Kidney epithelial cell (primary cell): ENCODE data around the gene TRERF1. TPM values are rescaled to one million over a fixed set of nuclear protein-coding genes. Genes with fewer than 3 reads are reported as not detected.

ENCODE experiments used
- DNase-seq: peaks from one replicate; pipeline ENCODE4 v3.0.0-alpha.2; 2010; ENCODE audit warnings: low read depth
- H3K27me3 ChIP-seq: 2 replicates; pipeline ENCODE4 v1.6.0; 2011; ENCODE audit warnings: low read length; ENCODE audit not compliant: control insufficient read depth, insufficient read depth
- H3K36me3 ChIP-seq: 2 replicates; pipeline ENCODE4 v1.5.1; 2011; ENCODE audit warnings: low read length; ENCODE audit not compliant: control insufficient read depth, insufficient read depth
- H3K4me3 ChIP-seq: 2 replicates; pipeline ENCODE4 v1.5.1; 2011; ENCODE audit warnings: low read depth, mild to moderate bottlenecking, control low read depth, low read length
- total RNA-seq: library from RNA; depleted of rRNA; stranded (reverse); fragments of >200 nt; gene quantifications from 2 replicates; pipeline ENCODE4 v1.2.3, GENCODE V29; 2015
- TF ChIP-seq, protein P1 (sequence below): IDR thresholded peaks from 2 replicates; pipeline ENCODE4 v1.5.1; 2011; ENCODE audit warnings: mild to moderate bottlenecking, moderate library complexity, low read length, control low read depth, inconsistent platforms; ENCODE audit not compliant: insufficient read depth, poor library complexity, severe bottlenecking

TRERF1 gene
- total RNA-seq, 1 donor from 2014 or later: 1.4 TPM

DNA sequence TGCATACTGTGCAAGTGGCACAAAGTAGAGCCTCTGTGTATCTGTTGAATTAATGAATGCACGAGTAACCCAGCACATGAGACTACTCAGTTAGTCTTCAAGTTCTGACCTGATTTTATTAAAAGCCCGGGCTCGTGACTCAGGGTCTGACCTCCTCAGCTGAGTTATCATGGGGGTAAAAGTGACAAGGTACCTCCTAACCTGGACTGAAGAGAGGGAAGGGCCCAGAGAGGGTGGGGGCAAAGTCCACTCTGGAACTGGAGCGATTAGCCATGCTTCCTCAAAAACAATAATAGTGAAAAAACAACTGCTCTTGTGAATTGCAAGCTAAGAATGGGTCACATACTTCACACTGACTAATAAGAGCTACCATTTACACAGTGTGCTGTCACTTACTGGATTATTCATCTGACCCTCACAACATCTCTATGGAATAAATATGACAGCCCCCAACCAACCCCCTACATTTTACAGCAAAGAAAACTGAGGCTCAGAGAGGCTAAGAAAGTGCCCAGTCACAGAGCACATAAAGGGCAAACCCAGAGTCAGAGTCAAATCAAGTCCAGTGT lies 26.7 kb downstream of the TRERF1 start:
- no peak for DNase-seq
- Histone ChIP-seq H3K36me3 (no peaks in the 10 kb centered on the region), H3K27me3 (no peaks in the 10 kb centered on the region), H3K4me3 (no peak overlapping the region)
- TF ChIP-seq, protein P1, sequence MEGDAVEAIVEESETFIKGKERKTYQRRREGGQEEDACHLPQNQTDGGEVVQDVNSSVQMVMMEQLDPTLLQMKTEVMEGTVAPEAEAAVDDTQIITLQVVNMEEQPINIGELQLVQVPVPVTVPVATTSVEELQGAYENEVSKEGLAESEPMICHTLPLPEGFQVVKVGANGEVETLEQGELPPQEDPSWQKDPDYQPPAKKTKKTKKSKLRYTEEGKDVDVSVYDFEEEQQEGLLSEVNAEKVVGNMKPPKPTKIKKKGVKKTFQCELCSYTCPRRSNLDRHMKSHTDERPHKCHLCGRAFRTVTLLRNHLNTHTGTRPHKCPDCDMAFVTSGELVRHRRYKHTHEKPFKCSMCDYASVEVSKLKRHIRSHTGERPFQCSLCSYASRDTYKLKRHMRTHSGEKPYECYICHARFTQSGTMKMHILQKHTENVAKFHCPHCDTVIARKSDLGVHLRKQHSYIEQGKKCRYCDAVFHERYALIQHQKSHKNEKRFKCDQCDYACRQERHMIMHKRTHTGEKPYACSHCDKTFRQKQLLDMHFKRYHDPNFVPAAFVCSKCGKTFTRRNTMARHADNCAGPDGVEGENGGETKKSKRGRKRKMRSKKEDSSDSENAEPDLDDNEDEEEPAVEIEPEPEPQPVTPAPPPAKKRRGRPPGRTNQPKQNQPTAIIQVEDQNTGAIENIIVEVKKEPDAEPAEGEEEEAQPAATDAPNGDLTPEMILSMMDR: no peak

DNA sequence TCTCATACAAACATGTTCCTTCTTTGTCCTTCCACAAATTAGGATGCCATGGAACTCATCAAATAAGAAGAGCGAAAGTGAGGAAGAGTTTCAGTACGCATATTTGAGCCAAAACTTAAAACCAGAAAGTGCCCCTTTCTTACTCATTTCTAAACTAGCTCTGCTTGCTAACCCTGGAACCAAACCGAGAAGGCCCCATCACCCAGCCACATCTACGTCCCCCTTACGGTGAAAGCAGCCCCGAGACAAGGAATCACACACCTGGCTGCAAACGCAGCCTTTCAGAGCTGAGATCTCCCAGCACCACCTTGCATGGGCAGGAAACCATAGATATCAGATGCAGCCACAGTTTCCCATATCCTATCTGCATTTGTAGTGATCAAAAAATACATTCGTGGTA lies 28.5 kb downstream of the TRERF1 start:
- Histone ChIP-seq H3K27me3 (no peaks in the 10 kb centered on the region), H3K4me3 (no peak overlapping the region), H3K36me3 (no peaks in the 10 kb centered on the region)
- TF ChIP-seq, protein P1: no peak
- no peak for DNase-seq

DNA sequence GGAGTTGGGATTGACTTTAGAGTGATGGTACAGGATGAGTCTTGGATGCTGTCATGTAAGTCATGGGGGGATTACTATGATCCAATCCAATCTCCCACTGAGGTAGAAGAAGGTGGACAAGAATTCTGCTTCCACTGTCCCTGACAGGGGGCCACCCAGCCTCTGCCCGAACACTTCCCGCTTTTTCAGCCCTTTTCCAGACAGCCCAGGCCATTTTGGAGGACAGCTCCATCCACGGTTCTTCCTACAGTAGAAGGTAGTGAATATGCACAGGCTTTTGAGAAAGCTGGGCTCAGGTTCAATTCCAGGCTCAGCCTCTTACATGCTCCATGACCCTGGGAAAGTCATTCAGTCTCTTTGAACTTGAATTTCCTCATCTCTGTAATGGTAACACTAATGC lies 31.0 kb downstream of the TRERF1 start:
- DNase-seq: no peak
- TF ChIP-seq, protein P1: no peak
- no peaks in the 10 kb centered on the region for H3K27me3 ChIP-seq
- no peak overlapping the region for H3K4me3 ChIP-seq
- H3K36me3 ChIP-seq: no peaks in the 10 kb centered on the region

DNA sequence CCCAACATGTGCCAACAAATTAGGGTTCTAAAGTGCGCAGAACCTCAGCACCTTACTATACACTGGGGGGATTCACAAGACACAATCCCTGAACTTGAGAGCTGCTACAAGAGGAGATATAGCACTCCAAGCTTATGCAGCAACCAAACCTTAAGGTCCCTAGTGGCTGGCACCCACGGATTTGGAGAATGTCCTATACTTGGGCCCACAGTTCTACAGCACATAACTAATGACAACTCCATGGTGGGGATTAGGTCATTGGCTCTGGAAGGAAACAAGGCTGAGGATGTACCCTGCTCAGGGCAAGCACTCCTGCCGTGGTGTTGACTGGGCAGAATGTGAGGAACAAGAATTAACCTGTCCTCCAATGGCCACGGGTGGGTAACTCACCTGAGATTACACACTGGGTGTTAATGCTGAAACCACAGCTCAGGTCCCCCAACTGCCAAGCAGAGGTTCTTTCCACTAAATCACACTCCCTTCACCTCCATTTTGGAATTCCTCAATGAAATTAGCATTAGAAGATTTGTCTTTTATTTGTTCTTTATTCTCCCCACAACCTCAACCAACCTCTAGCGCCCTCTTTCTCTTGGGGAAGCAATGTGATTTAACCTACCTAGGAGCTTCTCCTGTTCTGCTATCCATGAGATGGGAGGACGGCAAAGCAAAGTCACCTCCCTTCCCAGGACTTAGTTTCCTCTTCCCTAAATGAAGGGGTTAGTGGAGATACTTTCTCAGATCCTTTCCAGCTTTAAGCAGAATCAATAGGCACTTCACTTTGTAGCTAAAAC lies 32.0 kb downstream of the TRERF1 start:
- no peak overlapping the region for H3K4me3 ChIP-seq
- DNase-seq: no peak
- TF ChIP-seq, protein P1: no peak
- no peaks in the 10 kb centered on the region for H3K27me3 ChIP-seq
- H3K36me3 ChIP-seq: no peaks in the 10 kb centered on the region

DNA sequence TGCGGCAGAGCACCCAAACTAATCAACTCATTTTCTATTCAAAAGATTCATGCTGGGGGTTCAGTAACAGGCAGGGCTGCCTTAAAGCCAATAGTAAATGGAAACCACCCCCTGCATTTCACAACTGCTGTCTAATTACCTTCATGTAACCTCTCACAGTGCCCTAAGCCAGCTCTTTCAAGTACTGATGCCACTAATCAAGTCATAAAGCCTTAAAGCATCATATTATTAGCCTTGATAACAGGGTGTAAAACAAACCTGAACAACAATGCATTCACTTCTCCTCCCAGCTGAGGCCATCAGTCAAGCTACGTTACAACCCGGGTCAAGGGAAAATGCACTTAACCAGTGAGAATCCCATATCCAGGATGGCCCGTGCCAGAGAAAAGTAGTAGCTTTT lies 33.0 kb downstream of the TRERF1 start:
- Histone ChIP-seq H3K27me3 (no peaks in the 10 kb centered on the region), H3K36me3 (no peaks in the 10 kb centered on the region), H3K4me3 (no peak overlapping the region)
- no peak for DNase-seq
- TF ChIP-seq, protein P1: no peak

DNA sequence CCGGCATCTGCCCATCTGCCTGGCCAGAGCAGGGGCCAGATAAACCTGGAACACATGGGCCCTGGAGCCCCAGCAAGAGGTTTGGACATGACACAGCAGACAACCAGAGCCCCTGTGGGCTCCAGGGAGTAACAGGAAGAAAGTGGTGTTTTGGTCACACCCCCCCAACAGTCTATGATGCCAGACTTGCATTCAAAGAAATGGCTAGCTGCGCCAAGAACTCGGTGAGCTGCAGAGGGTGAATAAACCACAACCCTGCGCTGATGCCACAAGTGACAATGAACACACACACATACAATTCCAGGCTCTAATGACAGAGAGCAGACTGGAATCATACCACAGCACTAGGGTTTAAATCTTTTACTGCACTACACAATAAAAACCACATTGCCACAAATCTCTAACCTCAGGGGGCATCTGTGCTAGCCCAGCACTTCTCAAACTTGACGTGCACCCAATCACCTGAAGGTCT lies 34.0 kb downstream of the TRERF1 start:
- no peak for DNase-seq
- Histone ChIP-seq H3K27me3 (no peaks in the 10 kb centered on the region), H3K4me3 (no peak overlapping the region), H3K36me3 (no peaks in the 10 kb centered on the region)
- TF ChIP-seq, protein P1: no peak
